GM18858 (cell line): ENCODE data around the gene ASB11.

Experiments used
- ATAC-seq: cut with Tn5 transposase; IDR thresholded peaks from one replicate; pipeline ENCODE4 v1.9.1; 2021; ENCODE audit not compliant: unreplicated experiment

ASB11 gene, protein sequence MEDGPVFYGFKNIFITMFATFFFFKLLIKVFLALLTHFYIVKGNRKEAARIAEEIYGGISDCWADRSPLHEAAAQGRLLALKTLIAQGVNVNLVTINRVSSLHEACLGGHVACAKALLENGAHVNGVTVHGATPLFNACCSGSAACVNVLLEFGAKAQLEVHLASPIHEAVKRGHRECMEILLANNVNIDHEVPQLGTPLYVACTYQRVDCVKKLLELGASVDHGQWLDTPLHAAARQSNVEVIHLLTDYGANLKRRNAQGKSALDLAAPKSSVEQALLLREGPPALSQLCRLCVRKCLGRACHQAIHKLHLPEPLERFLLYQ

DNA sequence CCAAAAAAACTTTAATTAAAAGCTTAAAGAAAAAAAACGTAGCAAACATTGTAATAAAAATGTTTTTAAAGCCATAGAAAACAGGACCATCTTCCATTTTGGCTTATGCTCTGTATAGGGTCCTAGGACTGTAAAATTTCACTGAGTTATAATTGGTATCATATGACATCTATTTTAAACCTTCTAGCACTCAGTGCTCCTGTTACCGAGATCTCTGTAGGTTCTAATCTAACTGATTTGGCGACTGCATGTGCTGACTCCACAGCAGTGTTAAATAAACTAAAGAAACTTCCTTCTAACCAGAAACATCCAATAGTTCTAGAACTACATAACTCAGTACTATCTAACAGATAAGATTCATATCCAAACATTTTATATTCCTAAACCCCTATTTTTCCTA lies at the start of gene ASB11:
TSS of gene ASB11 (minus strand) at position 132 of the 400 bp plus-strand sequence. CDS start at position 97, 35 bp downstream.
- ATAC-seq: no peak

DNA sequence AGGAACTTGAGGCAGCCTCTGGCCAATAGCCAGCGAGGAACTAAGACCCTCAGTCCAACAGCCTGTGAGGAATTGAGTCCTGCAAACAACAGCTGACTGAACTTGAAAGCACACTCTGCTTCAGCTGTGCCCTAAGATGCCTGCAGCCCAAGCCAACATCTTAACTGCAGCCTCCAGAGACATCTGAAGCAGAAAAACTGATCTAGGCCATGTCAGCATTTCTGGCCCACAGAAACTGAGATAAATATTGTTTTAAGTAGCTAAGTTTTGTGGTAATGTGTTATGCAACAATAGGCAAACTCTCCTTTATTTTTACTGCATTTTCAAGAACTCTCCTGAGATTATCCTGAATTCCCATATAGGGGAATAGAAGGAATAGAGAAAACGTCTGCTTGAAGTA lies 44.3 kb upstream of the ASB11 start:
- no peak for ATAC-seq

DNA sequence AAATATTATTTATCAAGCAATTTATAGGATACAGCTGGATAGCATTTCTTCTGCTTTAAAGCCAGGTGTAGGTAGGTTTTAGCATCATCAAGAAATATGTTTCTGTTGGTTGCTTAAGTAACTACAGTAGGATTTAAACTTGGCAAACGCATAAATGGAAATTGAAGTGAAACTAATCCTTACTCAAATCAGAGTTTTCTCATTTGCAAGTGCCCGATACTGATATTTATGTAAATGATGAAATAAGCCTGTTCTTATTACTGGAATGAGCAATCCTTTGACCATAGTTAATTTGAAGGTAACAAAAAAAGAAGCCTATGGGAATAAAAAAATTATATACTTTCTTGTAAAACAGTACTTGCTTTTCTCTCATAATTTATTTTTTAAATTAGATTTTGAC lies 43.1 kb upstream of the ASB11 start:
- no peak for ATAC-seq

DNA sequence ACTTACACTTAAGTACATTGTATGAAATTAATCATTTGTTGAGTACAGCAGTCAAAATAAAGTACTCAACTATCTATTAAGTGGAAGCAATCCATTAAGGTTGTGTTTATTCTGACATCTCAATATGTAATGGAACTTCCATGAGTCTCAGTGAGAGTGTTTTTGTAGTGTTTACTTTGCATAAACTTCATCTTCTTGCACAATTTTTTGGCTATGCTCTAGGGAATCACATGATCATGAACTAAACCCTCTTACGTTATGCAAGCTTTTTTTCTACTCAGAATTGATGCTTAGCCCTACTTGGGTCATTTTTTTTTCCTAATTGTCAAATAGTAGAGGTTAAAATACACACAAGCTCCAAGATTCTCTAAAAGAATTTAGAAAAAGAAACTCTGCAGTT lies 41.0 kb upstream of the ASB11 start:
- ATAC-seq: no peak

DNA sequence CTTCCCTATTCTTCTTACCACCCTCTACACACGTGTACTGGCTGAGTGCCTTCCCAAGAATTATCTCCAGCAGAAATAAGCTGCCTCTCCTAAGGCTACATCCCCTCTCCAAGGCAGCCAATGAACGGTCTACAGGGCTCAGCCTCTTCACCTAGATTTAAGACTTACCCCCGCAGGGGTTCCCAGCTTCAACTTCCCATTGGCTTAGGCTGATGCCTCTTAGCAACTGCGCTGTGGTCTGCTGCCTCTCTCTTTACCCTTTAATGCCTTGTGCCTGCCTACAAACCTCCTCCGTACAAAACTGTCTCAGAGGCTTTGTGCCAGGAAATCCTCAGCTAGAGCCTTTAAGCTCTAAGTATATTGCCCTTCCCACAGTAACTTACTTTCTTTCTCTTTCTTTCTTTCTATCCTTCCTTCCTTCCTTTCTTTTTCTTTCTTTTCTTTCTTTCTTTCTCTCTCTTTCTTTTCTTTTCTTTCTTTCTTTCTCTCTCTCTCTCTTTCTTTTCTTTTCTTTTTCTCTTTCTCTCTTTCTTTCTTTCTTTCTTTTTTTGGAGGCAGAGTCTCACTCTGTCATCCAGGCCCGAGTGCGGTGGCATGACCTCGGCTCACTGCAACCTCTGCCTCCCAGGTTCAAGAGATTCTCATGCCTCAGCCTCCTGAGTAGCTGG lies 35.0 kb upstream of the ASB11 start:
- ATAC-seq: no peak

DNA sequence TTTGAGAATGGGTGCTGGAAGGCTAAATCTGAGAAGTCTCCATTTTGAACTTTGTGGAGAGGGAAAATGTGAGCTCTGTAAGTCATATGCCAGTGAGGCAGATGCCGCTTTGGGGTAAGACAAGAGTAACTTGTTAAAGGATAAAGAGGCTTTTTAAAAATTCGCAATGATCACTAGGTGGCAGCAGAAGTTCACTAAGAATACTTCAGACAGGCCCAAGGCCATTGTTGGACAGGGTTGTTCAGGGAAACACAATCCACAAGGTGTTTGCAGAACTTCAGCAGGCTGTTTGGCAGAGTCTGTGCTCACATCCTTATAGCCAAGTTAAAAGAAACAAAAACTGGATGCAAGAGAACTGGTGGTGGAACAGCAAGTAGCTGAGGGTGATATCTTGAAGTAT lies 33.6 kb upstream of the ASB11 start:
- no peak for ATAC-seq

DNA sequence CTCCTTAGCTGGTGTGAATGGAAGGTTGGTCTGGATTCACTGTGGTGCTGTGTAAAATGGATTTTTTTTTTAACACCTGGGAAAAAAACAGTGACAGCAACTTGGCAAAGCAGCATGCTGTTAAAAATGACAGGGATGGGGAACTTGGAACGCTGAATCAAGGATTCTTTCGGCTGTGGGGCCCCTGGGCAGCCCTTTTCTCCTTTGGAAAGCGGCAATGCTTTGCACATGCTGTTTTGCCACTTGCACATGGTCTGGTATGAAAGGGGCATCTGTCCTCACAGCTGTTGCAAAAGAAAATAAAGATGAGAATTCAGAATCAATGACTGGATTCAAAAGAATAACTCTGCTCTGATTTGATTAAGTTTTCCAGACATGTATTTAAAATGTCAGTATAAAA lies 30.5 kb upstream of the ASB11 start:
- ATAC-seq: no peak

DNA sequence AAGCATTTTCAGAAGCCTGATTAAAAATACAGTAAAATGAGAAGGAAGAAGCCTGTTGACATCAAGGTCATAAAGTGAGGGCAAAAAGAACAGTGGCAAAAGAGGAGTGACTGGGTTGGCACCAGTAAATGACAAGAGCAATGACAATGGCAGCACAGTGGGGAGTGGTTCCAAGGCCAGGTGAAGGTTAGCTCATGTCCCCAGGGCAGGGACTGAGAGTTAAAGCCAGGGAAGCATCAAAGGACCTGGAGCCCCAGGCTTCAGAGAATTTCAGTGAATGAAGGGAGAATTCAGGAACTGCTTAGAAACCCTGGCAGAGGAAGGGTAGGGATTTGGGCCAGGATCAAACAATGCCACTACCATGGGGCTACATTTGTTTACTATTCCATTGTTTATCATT lies 28.7 kb upstream of the ASB11 start:
- ATAC-seq: no peak

DNA sequence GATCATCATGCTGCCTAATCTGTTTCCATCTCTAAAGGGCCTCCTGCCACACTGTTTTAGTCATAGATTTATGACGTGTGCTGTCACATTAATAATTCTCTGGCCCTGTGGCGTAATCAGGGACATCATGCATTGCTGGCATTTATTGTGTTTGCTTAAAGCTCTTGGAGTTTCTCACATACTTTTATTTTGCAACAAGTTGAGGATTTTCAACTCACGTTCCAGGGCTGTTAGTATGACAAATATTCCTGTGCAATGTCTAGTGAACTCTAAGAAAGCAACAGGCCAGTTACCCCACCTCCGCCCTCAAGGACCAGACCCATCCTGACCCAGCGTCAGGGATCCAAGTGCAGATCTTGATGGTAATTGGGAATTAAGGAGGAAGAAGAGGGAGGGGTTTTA lies 27.6 kb upstream of the ASB11 start:
- no peak for ATAC-seq

DNA sequence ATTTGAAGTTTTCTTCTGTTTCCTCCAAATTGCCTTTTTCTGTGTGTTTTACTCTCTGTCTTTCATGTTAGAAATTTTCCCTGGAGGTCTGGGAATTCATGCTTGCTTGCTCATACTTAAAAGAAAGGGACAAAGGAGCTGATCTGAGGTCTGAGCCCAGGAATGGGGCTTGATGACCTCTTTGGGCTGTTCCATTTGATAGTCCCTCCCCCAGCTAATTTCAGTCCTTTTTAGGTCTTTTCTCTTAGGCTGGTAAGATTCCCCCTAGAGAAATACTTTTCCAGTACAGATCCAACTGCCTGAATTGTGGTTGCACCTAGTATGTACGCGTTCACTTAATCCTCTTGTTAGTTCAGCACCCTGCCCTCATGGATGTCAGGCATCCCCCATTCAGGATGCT lies 25.4 kb upstream of the ASB11 start:
- no peak for ATAC-seq

DNA sequence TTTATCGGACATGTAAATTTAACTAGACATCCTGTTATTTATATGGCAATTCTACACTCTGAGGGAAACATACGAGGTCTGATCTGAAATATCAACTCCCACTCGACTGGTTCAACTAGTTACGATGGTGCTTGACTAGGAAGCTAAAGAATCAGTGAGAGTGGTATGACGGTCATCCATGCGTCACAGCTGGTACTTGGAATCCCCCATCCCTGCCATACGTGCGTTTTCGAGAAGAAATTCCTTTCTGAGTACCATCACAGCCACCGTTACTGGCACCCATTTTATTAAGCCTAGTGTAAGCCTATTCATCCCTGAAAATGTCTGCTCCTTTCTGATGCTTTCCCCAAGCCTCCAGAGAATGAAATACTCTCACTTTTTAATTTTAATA lies 20.6 kb upstream of the ASB11 start:
- ATAC-seq: no peak

DNA sequence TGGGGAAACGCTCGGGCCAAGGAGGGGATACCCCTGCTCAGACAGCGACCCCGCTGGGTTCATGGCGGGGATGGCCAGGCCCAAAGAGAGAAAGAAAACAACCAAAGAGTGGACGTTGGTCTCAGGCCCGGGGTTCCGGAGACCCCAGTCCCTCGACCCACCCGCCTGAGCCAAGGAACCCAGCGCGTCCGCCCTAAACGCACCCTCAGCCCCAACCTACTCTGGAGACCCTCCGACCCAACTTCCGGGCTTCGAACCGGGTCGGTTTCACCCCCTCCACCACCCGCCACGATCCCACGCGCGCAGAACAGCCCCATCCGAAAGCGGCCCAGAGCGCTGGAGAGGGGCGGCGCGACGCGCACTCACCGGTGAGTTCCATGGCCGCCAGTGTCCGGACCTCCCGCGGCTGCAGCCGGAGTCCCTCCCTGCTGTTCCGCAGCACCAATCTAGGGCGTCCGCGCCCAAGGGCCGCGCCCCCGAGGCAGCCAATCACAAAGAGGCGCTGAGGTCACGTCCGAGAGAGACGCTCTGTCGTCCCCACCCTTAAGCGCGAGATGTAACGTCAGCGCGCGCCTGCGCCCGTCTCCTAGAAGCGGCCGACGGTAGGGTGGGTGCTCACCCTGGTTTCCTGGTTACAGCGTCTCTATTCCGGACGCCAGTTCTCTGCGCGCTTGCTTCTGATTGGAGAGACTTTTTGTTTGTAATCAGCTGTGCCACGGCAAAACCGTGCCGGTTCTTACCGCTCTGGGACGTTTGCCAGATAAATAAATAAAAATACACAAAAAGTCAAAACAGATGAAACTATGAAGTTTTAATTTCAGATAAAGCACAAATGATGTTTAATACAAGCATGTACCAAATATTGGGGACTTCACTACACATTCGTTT lies 19.9 kb upstream of the ASB11 start, which contains the start of gene PIGA:
TSS of gene PIGA (minus strand) at position 389 of the 888 bp plus-strand sequence. CDS start 3,593 bp downstream, outside the sequence.
- ATAC-seq: peak; percentile 98

DNA sequence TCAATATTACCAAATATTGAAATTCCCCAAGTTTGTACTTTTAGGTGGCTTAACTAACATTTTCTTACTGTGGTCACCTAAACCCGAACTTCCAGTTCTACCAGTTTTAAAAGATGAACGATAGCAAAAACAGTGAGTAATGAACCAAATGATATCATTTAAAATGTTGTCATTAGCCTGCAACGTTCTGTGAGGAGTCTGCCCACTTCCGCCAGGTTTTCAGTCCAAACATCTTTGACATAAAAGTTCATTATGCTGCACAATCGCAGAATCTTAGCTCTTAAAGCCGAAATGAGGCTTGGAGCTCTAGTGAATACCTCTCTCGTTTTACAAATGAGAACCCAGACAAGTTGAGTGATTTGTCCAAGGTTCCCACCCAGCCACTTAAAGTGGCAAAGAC lies 19.1 kb upstream of the ASB11 start:
- ATAC-seq: no peak

DNA sequence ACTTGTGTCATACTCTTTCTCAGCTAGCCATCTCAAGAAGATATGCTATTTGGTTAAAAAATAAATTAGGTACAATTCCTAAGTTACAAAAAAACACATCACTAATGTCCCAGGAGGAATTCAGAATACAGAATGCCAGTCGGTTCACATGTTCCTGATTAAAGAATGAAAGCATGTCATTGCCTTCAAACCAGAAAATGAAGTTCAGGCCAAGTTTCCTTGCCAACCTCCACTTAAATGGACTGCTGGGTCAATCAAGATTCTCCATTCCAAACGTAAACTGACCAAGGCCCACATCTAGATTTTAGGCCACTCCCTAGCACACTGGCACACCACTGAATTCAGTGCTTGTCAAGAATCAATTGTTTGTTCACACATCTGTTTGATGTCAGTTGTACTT lies 13.4 kb upstream of the ASB11 start:
- no peak for ATAC-seq

DNA sequence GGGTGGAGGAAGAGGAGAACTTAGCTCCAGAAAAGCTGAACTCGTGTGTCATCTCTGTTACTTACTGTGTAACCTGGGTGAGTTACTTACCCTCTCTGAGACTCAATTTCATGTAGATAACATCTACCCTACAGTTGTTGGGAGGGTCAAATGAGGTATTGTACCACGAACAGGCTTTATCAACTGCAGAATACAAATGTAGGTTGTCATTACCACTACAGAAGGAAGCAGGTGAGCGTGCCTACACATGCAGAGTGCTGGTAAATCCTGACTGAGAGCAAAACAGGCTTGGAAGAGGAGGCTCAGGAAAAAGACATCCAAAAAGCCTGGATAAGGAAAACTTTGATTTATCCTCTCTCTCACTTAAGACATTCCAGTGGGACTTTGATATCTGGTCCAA lies 12.7 kb upstream of the ASB11 start:
- no peak for ATAC-seq

DNA sequence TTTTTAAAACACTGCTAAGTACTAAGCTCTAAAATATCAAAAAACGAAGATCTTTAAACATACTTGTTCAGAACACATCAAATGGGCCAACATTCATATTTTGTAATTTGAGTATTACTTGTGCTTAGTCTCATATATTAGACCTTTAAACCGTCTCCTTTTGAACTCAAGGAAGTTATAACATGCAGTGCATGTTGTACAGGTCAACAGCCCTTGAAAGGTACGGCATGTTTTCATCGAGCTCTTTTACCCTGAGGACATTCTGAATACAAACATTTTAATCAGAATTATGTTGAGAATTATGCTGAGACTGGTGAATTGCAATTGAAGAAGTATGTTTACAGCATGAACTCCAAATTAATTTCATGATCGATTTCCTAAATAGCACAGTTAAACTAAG lies 7.0 kb upstream of the ASB11 start:
- no peak for ATAC-seq

DNA sequence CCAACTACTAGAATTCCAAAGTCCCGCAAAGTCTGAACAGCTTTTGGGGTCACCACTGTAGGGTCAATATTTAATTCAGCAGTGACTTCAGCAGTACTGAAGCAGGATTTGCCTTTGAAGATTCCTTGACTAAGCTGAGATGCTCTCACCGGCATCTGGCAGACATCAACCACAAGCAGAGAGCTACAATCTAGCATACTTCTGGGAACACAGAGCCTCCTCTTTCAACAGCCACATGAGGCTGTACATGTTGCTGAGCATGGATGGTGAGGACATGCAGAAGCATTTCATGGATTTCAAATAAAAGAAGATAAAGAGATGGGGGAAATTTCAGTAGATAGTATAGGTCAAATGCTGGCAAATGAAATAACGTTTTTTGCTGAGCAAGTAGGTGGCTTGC lies 6.6 kb upstream of the ASB11 start:
- ATAC-seq: no peak

DNA sequence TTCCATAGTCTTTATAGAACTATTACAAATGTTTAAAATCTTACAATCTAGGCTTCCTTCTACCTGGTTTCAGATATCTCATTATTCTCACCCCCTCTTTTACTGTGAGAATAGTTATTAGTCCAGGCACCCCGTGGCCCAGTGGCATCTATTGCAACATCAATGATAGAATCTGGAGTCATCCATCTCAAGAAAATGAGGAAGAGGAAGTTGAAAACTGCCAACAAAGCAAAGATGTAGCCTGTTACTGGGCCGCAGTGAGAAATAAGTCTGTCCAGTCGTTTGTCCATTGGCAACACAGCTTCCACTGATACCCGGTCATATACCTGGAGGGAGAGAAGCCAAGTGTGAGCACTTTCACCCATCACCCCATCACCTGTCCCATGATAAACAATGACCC lies 6.0 kb upstream of the ASB11 start:
- no peak for ATAC-seq

DNA sequence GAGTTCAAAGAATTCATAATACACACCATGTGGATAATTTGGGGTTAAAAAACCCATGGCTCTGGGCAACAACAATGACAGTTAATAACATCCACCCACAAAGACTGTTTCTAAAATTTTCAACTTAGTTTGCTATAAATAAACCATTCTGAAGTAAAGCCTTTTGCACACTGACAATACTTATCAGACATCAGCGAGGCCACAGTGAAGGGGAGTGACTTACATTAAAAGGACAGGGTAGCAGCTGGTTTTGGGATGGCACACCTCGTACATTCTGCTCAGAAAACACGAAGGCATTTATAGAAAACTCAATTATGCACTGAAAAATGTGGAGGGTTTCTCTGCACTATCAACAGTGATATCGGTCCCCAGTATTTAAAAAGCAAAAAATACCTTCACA lies 4.9 kb upstream of the ASB11 start:
- no peak for ATAC-seq

DNA sequence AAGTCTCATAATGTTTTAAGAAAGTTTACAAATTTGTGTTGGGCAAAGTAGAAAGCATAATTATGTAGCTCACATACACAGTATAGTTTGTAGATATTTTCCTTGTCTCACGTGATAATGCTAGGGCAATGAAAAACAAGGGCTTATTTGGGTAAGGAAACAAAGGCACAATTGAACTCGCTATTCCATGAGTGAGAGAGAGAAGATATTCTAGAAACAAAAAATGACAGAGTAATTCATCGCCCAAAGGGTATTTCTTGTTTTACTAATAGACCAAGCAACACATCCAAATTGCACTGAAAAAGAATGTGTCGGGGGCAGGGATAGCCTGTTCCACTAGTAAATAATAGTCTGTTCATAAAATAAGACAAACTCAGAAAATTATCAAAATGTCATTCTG lies 3.6 kb upstream of the ASB11 start:
- no peak for ATAC-seq

DNA sequence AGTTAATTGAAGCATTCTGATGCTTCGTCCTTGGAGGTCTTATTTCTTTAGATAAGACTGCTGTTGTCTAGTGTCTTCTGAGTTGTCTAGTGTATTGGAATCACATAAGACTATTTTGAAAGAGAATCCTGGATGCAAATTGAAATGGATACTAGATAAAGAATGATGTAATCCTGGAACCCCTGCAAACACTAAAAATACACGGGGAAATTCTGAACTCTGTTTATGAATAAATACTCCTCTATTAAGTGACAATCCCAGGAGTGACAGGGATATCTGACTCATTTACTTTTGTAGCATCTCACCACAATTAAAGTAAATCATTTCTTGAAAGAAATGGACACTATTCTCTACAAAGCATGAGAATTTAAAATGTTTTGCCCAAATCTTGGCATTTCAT lies 968 bp downstream of the ASB11 start:
- ATAC-seq: no peak

DNA sequence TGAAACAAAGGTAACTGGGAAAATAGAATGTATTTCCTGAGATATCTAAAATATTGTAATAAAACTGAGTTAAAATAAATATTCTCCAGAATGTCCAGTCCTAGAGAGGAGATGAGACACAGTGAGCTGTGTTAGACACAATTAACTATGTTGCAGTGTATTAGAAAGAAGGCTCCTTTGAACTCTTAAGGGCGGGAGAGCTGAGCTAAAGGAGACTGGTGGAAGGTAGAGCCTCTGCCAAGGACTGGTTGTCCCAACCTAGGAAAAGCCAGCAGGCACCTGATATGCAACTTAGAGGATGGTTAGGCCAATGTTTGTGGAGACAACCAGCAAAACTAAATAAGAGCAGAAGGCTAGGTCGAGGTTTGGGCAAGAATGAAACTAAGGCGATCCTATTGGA lies 4.3 kb downstream of the ASB11 start:
- ATAC-seq: no peak
